HepG2 (cell line): ENCODE results near the gene NISCH. TPM values are rescaled to one million over a fixed set of nuclear protein-coding genes. Genes with fewer than 3 reads are reported as not detected.

ENCODE experiments used
- CBX5 ChIP-seq: sonication (generic); formaldehyde crosslinking; IDR thresholded peaks from 2 replicates; pipeline ENCODE4 v1.4.0; 2020; ENCODE audit warnings: missing genetic modification reagents, borderline replicate concordance
- FUBP1 ChIP-seq: sonication (generic); formaldehyde crosslinking; IDR thresholded peaks from 2 replicates; pipeline ENCODE4 v1.5.1; 2020; ENCODE audit warnings: missing genetic modification reagents, mild to moderate bottlenecking, borderline replicate concordance
- GABPB1 ChIP-seq: IDR thresholded peaks from 2 replicates; pipeline ENCODE4 v1.6.1; 2016; ENCODE audit warnings: mild to moderate bottlenecking, missing genetic modification reagents, moderate library complexity, missing compliant biosample characterization
- IKZF5 ChIP-seq: IDR thresholded peaks from 2 replicates; pipeline ENCODE4 v1.6.1; 2018; ENCODE audit warnings: missing genetic modification reagents, mild to moderate bottlenecking, missing compliant biosample characterization
- MED1 ChIP-seq: sonication (generic); formaldehyde crosslinking; IDR thresholded peaks from 2 replicates; pipeline ENCODE4 v1.4.0; 2020; ENCODE audit warnings: missing genetic modification reagents
- NCOA2 ChIP-seq: sonication (generic); formaldehyde crosslinking; IDR thresholded peaks from 2 replicates; pipeline ENCODE4 v1.8.0; 2022; ENCODE audit warnings: inconsistent platforms
- NFE2L2 ChIP-seq: fragments of 150-350 bp; IDR thresholded peaks from 2 replicates; pipeline ENCODE4 v1.6.1; 2014; ENCODE audit warnings: low read length
- PATZ1 ChIP-seq: sonication (generic); formaldehyde crosslinking; IDR thresholded peaks from 2 replicates; pipeline ENCODE4 v1.4.0; 2020; ENCODE audit warnings: missing genetic modification reagents
- PREB ChIP-seq: sonication (generic); formaldehyde crosslinking; IDR thresholded peaks from 2 replicates; pipeline ENCODE4 v1.4.0; 2020; ENCODE audit warnings: missing genetic modification reagents
- RARG ChIP-seq: sonication (generic); formaldehyde crosslinking; IDR thresholded peaks from 2 replicates; pipeline ENCODE4 v1.4.0; 2020; ENCODE audit warnings: low read depth, mild to moderate bottlenecking, missing genetic modification reagents
- SAFB2 ChIP-seq: sonication (generic); formaldehyde crosslinking; IDR thresholded peaks from 2 replicates; pipeline ENCODE4 v1.5.1; 2020; ENCODE audit warnings: missing genetic modification reagents, low read depth, mild to moderate bottlenecking, borderline replicate concordance
- SRF ChIP-seq: IDR thresholded peaks from 2 replicates; pipeline ENCODE4 v1.6.1; 2011; ENCODE audit warnings: mild to moderate bottlenecking, low read depth, low read length, moderate library complexity
- ZKSCAN8 ChIP-seq: IDR thresholded peaks from 2 replicates; pipeline ENCODE4 v1.6.1; 2016; ENCODE audit warnings: borderline replicate concordance, missing genetic modification reagents, missing compliant biosample characterization
- ZMYM2 ChIP-seq: sonication (generic); formaldehyde crosslinking; IDR thresholded peaks from 2 replicates; pipeline ENCODE4 v1.8.0; 2022; ENCODE audit warnings: mild to moderate bottlenecking, missing genetic modification reagents
- ZNF18 ChIP-seq: sonication (generic); formaldehyde crosslinking; IDR thresholded peaks from 2 replicates; pipeline ENCODE4 v1.8.0; 2022; ENCODE audit warnings: mild to moderate bottlenecking, missing genetic modification reagents; ENCODE audit not compliant: insufficient replicate concordance
- ZNF329 ChIP-seq: sonication (generic); formaldehyde crosslinking; IDR thresholded peaks from 2 replicates; pipeline ENCODE4 v1.9.0; 2021; ENCODE audit warnings: low read depth, mild to moderate bottlenecking, missing genetic modification reagents
- ZNF414 ChIP-seq: sonication (generic); formaldehyde crosslinking; IDR thresholded peaks from 2 replicates; pipeline ENCODE4 v1.5.0; 2020; ENCODE audit warnings: missing genetic modification reagents
- ZNF746 ChIP-seq: sonication (generic); formaldehyde crosslinking; IDR thresholded peaks from 2 replicates; pipeline ENCODE4 v1.8.0; 2022; ENCODE audit warnings: mild to moderate bottlenecking, missing genetic modification reagents
- ZNF776 ChIP-seq: sonication (generic); formaldehyde crosslinking; IDR thresholded peaks from 2 replicates; pipeline ENCODE4 v1.4.0; 2020; ENCODE audit warnings: mild to moderate bottlenecking, missing genetic modification reagents
- polyA plus RNA-seq, 8 experiments: library from polyadenylated mRNA; depleted of rRNA in 3 of 8; stranded (reverse) in 7 of 8; unstranded in 1 of 8; fragments of >200 nt; fragmentation: Illumina TruSeq in 4 of 8; extraction: Trizol in 4 of 8; gene quantifications; 2 replicates each; pipeline versions ENCODE4 v1.2.1 to v1.2.3, GENCODE V29; 2011 to 2016; ENCODE audit warnings: low read depth in 4 of 8, missing spikeins in 1 of 8, mixed read lengths in 1 of 8; ENCODE audit not compliant: insufficient read depth in 1 of 8
- total RNA-seq, 5 experiments: library from RNA; depleted of rRNA; stranded (reverse); fragments of >200 nt; fragmentation: Illumina TruSeq; extraction: Trizol; gene quantifications; 2 replicates each; pipeline ENCODE4 v1.2.3, GENCODE V29; 2016; ENCODE audit warnings: low read depth in 1 of 5

The NISCH gene
- total and polyA plus RNA-seq, 2 of the 13 experiments (the other 11 are each of a cell fraction or from before 2014, with no cell fraction given): 27.0 to 47.6 TPM

- TF ChIP-seq IKZF5: peak; percentile 55; the same call in 1 of the 2 replicates
- TF ChIP-seq MED1: peak; percentile 39; the same call in 1 of the 2 replicates
- TF ChIP-seq ZNF329 (CRISPR knock-in tag): no peak
- TF ChIP-seq FUBP1 (CRISPR knock-in tag): no peak
- TF ChIP-seq NCOA2 (CRISPR knock-in tag): 0 out of 2 replicates have a peak, but pooled peaks have one; percentile 10
- peak; percentile 69; the same call in 1 of the 2 replicates for TF ChIP-seq ZNF746 (CRISPR knock-in tag)
- TF ChIP-seq ZMYM2 (CRISPR knock-in tag): peak; percentile 43; the same call in 1 of the 2 replicates
- TF ChIP-seq SAFB2 (CRISPR knock-in tag): 0 out of 2 replicates have a peak, but pooled peaks have one; percentile 31
- peak; percentile 38 for TF ChIP-seq ZNF18 (CRISPR knock-in tag)
- no peak for TF ChIP-seq ZNF414
- TF ChIP-seq CBX5 (CRISPR knock-in tag): 0 out of 2 replicates have a peak, but pooled peaks have one; percentile 25
- no peak for TF ChIP-seq ZNF776
- TF ChIP-seq NFE2L2: no peak
- peak; percentile 84 for TF ChIP-seq SRF
- 0 out of 2 replicates have a peak, but pooled peaks have one; percentile 17 for TF ChIP-seq PATZ1 (CRISPR knock-in tag)
- TF ChIP-seq ZKSCAN8: no peak
- TF ChIP-seq RARG (CRISPR knock-in tag): no peak
- peak; percentile 67 for TF ChIP-seq GABPB1
- no peak for TF ChIP-seq PREB
Observed at GRCh38 chr3:52444860-52445793, 10.3 kb upstream of the NISCH start, which contains the start of gene SEMA3G (continued).
